Sigmoid colon (tissue), 7 donors: ENCODE measurements around the gene PPM1J. TPM values are rescaled to one million over a fixed set of nuclear protein-coding genes. Genes with fewer than 3 reads are reported as not detected.

Experiments
- DNase-seq: peaks from one replicate; pipeline ENCODE4 v3.0.0-alpha.2; 2019
- H3K27ac ChIP-seq, 4 donors: fragments of 200-600 bp; sonication (generic); one replicate each; pipeline ENCODE4 v1.5.1; 2016 to 2019; ENCODE audit warnings: mild to moderate bottlenecking in 1 of 4
- H3K27me3 ChIP-seq, 3 donors: fragments of 200-600 bp; sonication (generic); one replicate each; pipeline ENCODE4 v1.5.1; 2019; ENCODE audit warnings: mild to moderate bottlenecking in 1 of 3
- H3K36me3 ChIP-seq, 4 donors: fragments of 200-600 bp; sonication (generic); one replicate each; pipeline ENCODE4 v1.5.1; 2016 to 2019
- H3K4me1 ChIP-seq, 4 donors: fragments of 200-600 bp; sonication (generic); one replicate each; pipeline ENCODE4 v1.5.1; 2017 to 2019
- H3K4me3 ChIP-seq, 4 donors: fragments of 200-600 bp; sonication (generic); one replicate each; pipeline ENCODE4 v1.5.1; 2017 to 2019; ENCODE audit warnings: mild to moderate bottlenecking in 2 of 4, moderate library complexity in 1 of 4
- H3K9me3 ChIP-seq, 4 donors: fragments of 200-600 bp in 3 of 4; sonication (generic) in 3 of 4; one replicate each; pipeline versions ENCODE4 v1.5.1 to v1.6.1; 2013 to 2019
- CTCF ChIP-seq, 4 experiments: fragments of 450-650 bp in 3 of 4; fragments of 200-600 bp in 1 of 4; IDR thresholded peaks; one replicate each; pipeline ENCODE4 v1.5.1; 2016 to 2019; ENCODE audit warnings: antibody characterized with exemption in 4 of 4, mild to moderate bottlenecking in 3 of 4, moderate library complexity in 2 of 4
- EP300 ChIP-seq, 4 donors: sonication (generic); formaldehyde crosslinking; IDR thresholded peaks; one replicate each; pipeline ENCODE4 v1.6.1; 2017; ENCODE audit warnings: antibody characterized with exemption in 4 of 4
- POLR2A ChIP-seq, 2 donors: fragments of 450-650 bp; IDR thresholded peaks; one replicate each; pipeline ENCODE4 v1.6.1; 2016; ENCODE audit warnings: antibody characterized with exemption in 2 of 2, mild to moderate bottlenecking in 2 of 2, moderate library complexity in 2 of 2
- POLR2AphosphoS5 ChIP-seq, 4 donors: sonication (generic); formaldehyde crosslinking; IDR thresholded peaks; one replicate each; pipeline ENCODE4 v1.6.1; 2017; ENCODE audit warnings: antibody characterized with exemption in 4 of 4
- WGBS, 2 donors: extraction: QIAGEN DNeasy Blood & Tissue Kit; methylation state at CpG; one replicate each; pipeline ENCODE4 v1.1.7; 2013; 5-methylcytosine and 5-hydroxymethylcytosine counted together
- intact Hi-C: fragments of 100-400 bp; cut with DNase I; formaldehyde crosslinking; loops from one replicate; pipeline ENCODE4 v1.15.1; 2023
- polyA plus RNA-seq, 3 donors: library from polyadenylated mRNA; stranded (reverse); fragments of 200-250 nt; gene quantifications; one replicate each; pipeline ENCODE4 v1.2.3, GENCODE V29; 2013
- total RNA-seq, 4 donors: library from RNA; depleted of rRNA; stranded (reverse); fragments of >200 nt; gene quantifications; one replicate each; pipeline ENCODE4 v1.1.0, GENCODE V29; 2016
- donor health status: healthy with polysubstance abuse.
- donor health status: Bipolar disorder and iron deficiency.
- donor health status: healthy.

PPM1J gene
- 1 to 10 TPM in 3 of 4 donors, under 1 TPM in 1; 0.36 to 1.6 (median 1.4) TPM for total RNA-seq
- 1 to 10 TPM in 1 of 3 donors, under 1 TPM in 2; 0.60 to 2.5 (median 0.92) TPM for polyA plus RNA-seq

- intact Hi-C loops, result loop anchor here (2.0 to 10.0 kb wide), 5 partner anchors 97 to 1099 kb away; partner anchors contain the start of genes CAPZA1, LRIG2, RSBN1 and SLC16A1
- Histone ChIP-seq H3K4me1 (peaks cover 0 to 35% (median 30%) of the 10 kb centered on the region in 4 donors), H3K9me3 (no peaks in the 10 kb centered on the region), H3K36me3 (no peaks in the 10 kb centered on the region), H3K4me3 (peak within 1 kb of the TSS; percentile 46 to 67 (median 52)), H3K27me3 (no peaks in the 10 kb centered on the region), H3K27ac (peak within 1 kb of the TSS; percentile 61 to 74 (median 68))
- TF ChIP-seq EP300 (IDR thresholded peaks at IDR 0.05) (no peak), POLR2AphosphoS5 (IDR thresholded peaks at IDR 0.05) (peak in 2 of 4 donors; percentile 9 to 61)
- WGBS, 2 donors, result 0 to 1% methylated on average over 51 of the region's 51 CpGs
- peak; percentile 98 for DNase-seq
Measured at GRCh38 chr1:112715264-112716053, at the start of gene PPM1J. Gene PPM1J (minus strand): TSS chr1:112715332. CDS start chr1:112715301, 31 bp downstream.

GRCh38 chr1:112762541-112763500, 47.7 kb upstream of the PPM1J start:
- Histone ChIP-seq H3K27me3 (peaks cover 0 to 5% (median 0%) of the 10 kb centered on the region in 3 donors), H3K27ac (no peak overlapping the region), H3K4me3 (no peak overlapping the region), H3K4me1 (no peaks in the 10 kb centered on the region), H3K9me3 (no peaks in the 10 kb centered on the region), H3K36me3 (no peaks in the 10 kb centered on the region)
- intact Hi-C loops, result no loop called here
- TF ChIP-seq EP300 (IDR thresholded peaks at IDR 0.05) (no peak), POLR2AphosphoS5 (IDR thresholded peaks at IDR 0.05) (no peak), CTCF (IDR thresholded peaks at IDR 0.05) (no peak), POLR2A (IDR thresholded peaks at IDR 0.05) (no peak)
- DNase-seq, result no peak
- 66 to 76% methylated on average over 12 of the region's 12 CpGs for WGBS, 2 donors

GRCh38 chr1:112761714-112762480, 46.8 kb upstream of the PPM1J start:
- no peak for DNase-seq
- peaks cover 0 to 12% (median 0%) of the 10 kb centered on the region in 3 donors for H3K27me3 ChIP-seq
- no peak overlapping the region for H3K4me3 ChIP-seq
- intact Hi-C loops, result no loop called here
- TF ChIP-seq EP300 (IDR thresholded peaks at IDR 0.05) (no peak), POLR2A (IDR thresholded peaks at IDR 0.05) (no peak), POLR2AphosphoS5 (IDR thresholded peaks at IDR 0.05) (no peak), CTCF (IDR thresholded peaks at IDR 0.05) (no peak)
- H3K27ac ChIP-seq, result no peak overlapping the region
- H3K36me3 ChIP-seq, result no peaks in the 10 kb centered on the region
- no peaks in the 10 kb centered on the region for H3K9me3 ChIP-seq
- H3K4me1 ChIP-seq, result no peaks in the 10 kb centered on the region
- 64 to 70% methylated on average over 9 of the region's 9 CpGs for WGBS, 2 donors

GRCh38 chr1:112759228-112759627, 44.1 kb upstream of the PPM1J start:
- WGBS, 2 donors, result 69 to 77% methylated on average over 6 of the region's 6 CpGs
- H3K36me3 ChIP-seq, result no peaks in the 10 kb centered on the region
- no peaks in the 10 kb centered on the region for H3K4me1 ChIP-seq
- TF ChIP-seq CTCF (IDR thresholded peaks at IDR 0.05) (no peak), POLR2A (IDR thresholded peaks at IDR 0.05) (no peak), EP300 (IDR thresholded peaks at IDR 0.05) (no peak), POLR2AphosphoS5 (IDR thresholded peaks at IDR 0.05) (no peak)
- no peak overlapping the region for H3K27ac ChIP-seq
- H3K27me3 ChIP-seq, result peaks cover 0 to 7% (median 0%) of the 10 kb centered on the region in 3 donors
- H3K4me3 ChIP-seq, result no peak overlapping the region
- intact Hi-C loops, result no loop called here
- no peak for DNase-seq
- no peaks in the 10 kb centered on the region for H3K9me3 ChIP-seq
